Activated CD8-positive, alpha-beta memory T cell treated with anti-CD3 and anti-CD28 coated beads, Interleukin-2, amount 10 ng/mL, durations not matched to agents 7 days and 5 days (primary cell): Measurements from ENCODE around the gene GPR89B. TPM values are rescaled to one million over a fixed set of nuclear protein-coding genes. Genes with fewer than 3 reads are reported as not detected.
"Not testable (repeated sequence)": the region's sequence is repeated elsewhere in the genome, so short reads cannot be mapped to it uniquely, and the experiment has no call there.

Experiments
- ATAC-seq: fragments of 150-1000 bp; cut with Tn5 transposase; one replicate; pipeline ENCODE4 v1.10.0; 2021; ENCODE audit warnings: moderate library complexity
- CTCF ChIA-PET: fragments of 350-600 bp; sonication (Branson Sonifier 250); formaldehyde crosslinking; loops from one replicate; lab custom pipeline; 2021; ENCODE audit warnings: antibody characterized with exemption; lab: Charles Lee
- DNase-seq: peaks from one replicate; pipeline ENCODE4 v3.0.0-alpha.2; 2020
- H3K27ac Mint-ChIP-seq: one replicate; pipeline ENCODE4 v1.8.0; 2021; ENCODE audit warnings: mild to moderate bottlenecking, mixed read lengths
- H3K27me3 Mint-ChIP-seq: one replicate; pipeline ENCODE4 v1.8.0; 2021; ENCODE audit warnings: mixed read lengths
- H3K36me3 Mint-ChIP-seq: one replicate; pipeline ENCODE4 v1.8.0; 2021; ENCODE audit warnings: mild to moderate bottlenecking, mixed read lengths
- H3K4me1 Mint-ChIP-seq: one replicate; pipeline ENCODE4 v1.8.0; 2021; ENCODE audit warnings: mixed read lengths
- H3K4me3 Mint-ChIP-seq: one replicate; pipeline ENCODE4 v1.8.0; 2021; ENCODE audit warnings: mild to moderate bottlenecking, moderate library complexity, mixed read lengths
- H3K9me3 Mint-ChIP-seq: one replicate; pipeline ENCODE4 v1.8.0; 2022; ENCODE audit warnings: low read depth, mixed read lengths
- total RNA-seq, 2 experiments: library from RNA; stranded (reverse); gene quantifications; one replicate each; pipeline ENCODE4 v1.2.3, GENCODE V29; 2021

GPR89B gene
- total RNA-seq, 2 experiments from 2014 or later: 24.1 to 33.8 TPM

DNA sequence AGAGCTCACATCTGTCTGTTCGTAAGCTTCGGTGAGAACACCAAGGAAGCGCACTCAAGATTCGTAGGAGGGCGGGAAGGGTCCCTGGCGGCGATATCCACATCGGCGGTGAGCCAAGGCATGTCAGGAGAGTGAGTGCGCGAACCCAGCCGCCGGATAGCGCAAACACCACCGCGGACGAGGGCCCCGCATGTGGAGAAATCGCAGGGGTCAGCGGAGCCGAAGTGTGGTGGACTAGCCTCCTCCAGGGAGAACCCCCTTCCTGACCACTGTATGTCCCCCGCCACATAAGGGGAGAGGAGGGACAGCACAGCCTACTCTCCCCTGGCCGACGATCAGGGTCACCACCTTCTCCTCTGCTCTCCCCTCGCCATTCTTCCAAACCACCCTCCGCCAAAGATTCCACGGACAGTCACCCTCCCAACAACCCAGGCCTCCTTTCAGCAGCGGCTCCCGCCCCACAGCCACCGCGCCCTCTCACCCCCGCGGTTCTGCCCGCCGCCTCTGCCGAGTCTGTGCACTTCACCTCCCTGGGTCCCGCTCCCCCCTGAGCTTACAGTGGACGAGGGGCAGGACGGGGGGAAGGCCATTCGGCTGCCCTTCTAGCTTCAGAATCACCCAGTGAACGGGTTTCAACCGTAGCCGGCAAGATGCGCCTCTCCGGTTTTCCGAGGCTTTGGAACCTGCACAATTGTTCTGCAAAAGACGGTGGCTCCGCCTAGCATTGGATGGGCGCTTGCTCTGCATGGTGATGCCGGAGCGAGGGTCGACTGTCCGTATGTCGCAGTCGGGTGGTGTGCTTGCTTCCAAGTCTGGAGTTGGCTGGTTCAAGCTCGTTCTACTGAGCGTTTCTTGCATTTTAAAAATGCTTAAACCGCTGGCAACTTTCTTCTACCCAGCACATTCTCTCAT, 86.3 kb downstream of the GPR89B start:
- Mint-ChIP-seq H3K4me3 (peak overlapping the region; percentile 9), H3K27me3 (peaks cover 36% of the 10 kb centered on the region)
- H3K36me3 Mint-ChIP-seq, H3K4me1 Mint-ChIP-seq, DNase-seq, CTCF ChIA-PET, H3K27ac Mint-ChIP-seq, H3K9me3 Mint-ChIP-seq: not testable (repeated sequence)
- peak; percentile 49 for ATAC-seq

DNA sequence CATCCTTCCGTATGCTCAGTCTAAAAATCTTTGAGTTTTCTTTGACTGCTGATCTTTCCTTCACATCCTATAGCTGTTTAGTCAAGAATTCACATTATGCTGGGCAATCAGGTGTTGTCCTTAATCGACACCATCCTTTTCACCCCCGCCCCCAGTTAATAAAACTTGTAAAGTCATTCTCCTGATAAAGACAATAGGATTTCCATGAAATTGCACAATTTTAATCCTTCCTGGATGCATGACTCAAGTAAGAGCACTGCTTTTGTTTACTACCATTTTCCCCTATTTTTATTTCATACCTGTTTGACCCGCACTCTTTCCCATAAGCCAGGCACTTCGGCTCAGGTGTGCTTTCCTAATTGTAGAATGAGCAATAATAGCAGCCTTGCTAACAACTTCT, 96.7 kb downstream of the GPR89B start:
- not testable (repeated sequence) for ATAC-seq, H3K9me3 Mint-ChIP-seq, H3K4me3 Mint-ChIP-seq

DNA sequence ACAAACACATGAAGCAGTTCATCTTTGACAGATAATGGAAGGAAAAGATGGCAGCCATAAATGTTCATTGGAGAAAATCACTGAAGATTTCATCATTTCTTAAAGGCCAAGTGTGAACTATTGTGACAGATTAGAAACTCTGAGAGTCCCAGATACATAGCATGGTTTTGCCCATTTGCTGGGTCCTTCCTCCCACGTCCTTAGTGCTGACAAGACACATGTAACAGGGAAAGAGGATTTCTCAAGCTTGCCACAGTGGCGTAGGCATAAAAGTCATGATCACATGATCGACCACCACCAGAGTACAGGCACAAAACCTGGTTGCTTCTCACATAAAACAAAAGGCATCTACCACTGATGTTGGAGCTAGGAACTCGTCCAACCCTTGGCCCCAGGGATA, 98.8 kb downstream of the GPR89B start:
- H3K27me3 Mint-ChIP-seq, DNase-seq, ATAC-seq, H3K27ac Mint-ChIP-seq, H3K9me3 Mint-ChIP-seq, H3K36me3 Mint-ChIP-seq, H3K4me1 Mint-ChIP-seq, H3K4me3 Mint-ChIP-seq, CTCF ChIA-PET: not testable (repeated sequence)

More for the DNA sequence above, 96.7 kb downstream of the GPR89B start:
- H3K36me3 Mint-ChIP-seq, H3K27me3 Mint-ChIP-seq, DNase-seq, H3K27ac Mint-ChIP-seq, H3K4me1 Mint-ChIP-seq, CTCF ChIA-PET: not testable (repeated sequence)

DNA sequence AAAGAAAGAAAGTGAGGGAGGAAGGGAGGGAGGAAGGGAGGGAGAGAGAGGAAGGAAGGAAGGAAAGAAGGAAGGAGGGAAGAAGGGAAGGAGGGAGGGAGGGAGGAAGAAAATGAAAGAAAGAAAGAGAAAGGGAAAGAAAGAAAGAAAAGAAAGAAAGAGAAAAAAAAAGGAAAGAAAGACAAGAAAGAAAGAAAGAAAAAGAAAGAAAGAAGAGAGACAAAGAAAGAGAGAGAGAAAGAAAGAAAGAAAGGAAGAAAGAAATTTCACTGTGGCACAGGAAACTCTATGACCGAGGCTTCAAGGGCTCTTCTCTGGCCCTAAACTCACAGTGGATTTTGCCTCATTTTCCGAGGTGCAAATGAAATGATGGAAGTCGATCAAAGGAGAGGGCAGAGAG, 104.0 kb downstream of the GPR89B start:
- H3K9me3 Mint-ChIP-seq, H3K4me1 Mint-ChIP-seq, H3K36me3 Mint-ChIP-seq, H3K27ac Mint-ChIP-seq, CTCF ChIA-PET, DNase-seq, ATAC-seq: not testable (repeated sequence)
- Mint-ChIP-seq H3K4me3 (peak overlapping the region; percentile 32), H3K27me3 (peaks cover 12% of the 10 kb centered on the region)

DNA sequence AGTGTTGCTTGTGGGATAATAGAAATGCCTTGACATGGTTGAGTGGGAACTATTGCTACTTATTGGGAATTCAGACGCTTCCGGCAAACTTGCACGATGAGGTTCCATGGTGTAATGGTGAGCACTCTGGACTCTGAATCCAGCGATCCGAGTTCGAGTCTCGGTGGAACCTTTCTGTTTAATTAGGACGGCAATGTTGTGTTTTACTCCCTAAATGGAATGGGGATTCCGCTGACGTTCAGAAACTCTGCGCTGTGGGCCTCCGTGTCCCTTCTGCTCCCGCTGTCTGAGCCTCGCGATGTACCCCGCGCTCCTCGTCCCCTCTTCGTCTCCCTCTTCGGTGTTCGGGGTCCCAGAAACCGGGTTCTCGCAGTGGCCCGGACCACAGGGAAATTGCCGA, 104.5 kb downstream of the GPR89B start:
- H3K9me3 Mint-ChIP-seq, H3K4me1 Mint-ChIP-seq, H3K27ac Mint-ChIP-seq, H3K4me3 Mint-ChIP-seq, CTCF ChIA-PET, H3K36me3 Mint-ChIP-seq, ATAC-seq, DNase-seq: not testable (repeated sequence)
- peaks cover 12% of the 10 kb centered on the region for H3K27me3 Mint-ChIP-seq

DNA sequence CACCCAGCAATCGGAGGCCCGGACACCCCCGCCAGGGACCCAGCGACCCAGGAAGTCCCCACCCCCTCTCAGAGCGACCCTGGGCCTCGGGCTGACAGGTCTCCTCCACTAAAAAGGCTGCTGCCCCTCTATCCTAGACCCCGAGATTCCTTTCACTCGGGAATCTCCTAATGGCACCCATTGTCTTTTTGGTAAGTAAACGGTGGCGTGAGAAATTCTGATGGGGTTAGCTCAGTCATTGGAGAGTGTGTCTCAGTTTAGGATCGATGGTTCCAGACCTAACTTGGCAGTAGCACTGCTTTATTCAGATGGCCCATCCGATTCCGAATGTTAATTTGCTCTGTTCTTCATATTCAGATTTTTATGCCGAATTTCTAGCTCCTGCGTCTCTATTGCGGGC, 104.9 kb downstream of the GPR89B start:
- H3K9me3 Mint-ChIP-seq, H3K4me3 Mint-ChIP-seq, H3K27ac Mint-ChIP-seq, ATAC-seq, CTCF ChIA-PET, H3K4me1 Mint-ChIP-seq, H3K36me3 Mint-ChIP-seq, DNase-seq: not testable (repeated sequence)
- peaks cover 12% of the 10 kb centered on the region for H3K27me3 Mint-ChIP-seq

DNA sequence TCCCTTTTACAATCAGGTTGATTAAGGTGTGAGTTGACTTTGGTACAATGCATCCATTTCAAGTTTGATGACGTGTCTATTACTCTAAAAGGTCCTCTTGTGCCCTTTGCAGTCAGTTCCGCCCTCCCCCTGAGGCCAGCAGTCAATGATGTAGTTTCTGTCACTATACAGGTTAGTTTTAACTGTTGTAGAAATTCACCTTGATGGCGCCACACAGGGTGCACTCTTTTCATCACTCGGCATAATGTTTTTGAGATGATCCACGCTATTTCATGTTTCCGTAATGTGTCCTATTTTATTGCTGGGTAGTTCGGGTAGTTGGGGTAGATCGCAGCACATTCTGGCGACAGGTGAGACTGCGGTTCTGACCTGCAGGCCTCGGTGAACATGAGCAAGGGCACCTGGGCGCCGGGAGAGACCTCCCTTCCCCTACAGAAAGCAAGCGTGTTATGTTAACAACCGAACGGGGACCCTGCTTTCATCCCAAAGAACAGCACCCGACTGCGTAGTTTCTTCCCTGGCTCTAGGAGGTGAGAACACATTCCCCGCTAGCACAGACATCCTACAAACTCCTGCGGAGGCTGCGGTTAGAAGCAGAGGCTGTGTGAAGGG, 109.7 kb downstream of the GPR89B start:
- H3K27me3 Mint-ChIP-seq, CTCF ChIA-PET, H3K36me3 Mint-ChIP-seq, H3K4me1 Mint-ChIP-seq, H3K9me3 Mint-ChIP-seq, DNase-seq: not testable (repeated sequence)
- peak overlapping the region; percentile 93 for H3K27ac Mint-ChIP-seq
- peak overlapping the region; percentile 75 for H3K4me3 Mint-ChIP-seq
- peak; percentile 16 for ATAC-seq

DNA sequence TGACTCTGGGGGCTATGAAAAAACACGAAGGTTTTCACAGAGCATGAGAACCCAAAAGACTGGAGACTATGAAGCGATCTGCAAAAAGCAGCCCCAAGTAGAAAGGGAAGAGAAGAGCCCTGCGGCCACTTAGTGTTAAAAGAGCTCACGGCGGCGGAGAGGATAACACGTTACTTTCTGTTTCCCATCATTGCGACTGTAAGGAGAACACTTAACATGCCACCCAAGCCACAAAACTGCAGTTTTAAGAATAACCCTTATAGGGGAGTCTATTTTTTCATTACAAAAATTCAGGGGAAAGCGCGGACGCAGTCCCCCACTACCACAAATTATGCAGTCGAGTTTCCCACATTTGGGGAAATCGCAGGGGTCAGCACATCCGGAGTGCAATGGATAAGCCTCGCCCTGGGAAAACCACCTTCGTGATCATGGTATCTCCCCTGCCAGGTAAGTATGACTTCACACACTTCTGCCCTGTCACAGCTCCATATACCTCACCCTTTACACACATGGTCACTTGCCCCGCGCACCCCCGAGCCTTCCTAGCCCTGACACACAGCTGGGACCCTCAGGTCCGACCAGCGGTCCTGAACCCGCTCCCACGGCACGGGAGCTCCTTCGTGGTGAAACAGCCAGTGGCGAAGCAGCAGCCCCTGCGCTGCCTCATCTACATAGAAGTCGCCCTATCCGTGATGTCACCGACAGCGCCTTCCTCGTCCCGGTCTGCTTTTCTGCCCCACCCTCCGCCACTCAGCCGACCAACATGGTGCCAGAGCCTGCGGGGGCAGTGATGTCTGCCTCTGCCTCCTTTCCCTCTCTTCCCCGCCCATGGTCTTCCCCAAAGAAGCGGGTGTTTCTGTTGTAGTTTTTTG, 110.5 kb downstream of the GPR89B start:
- H3K36me3 Mint-ChIP-seq, CTCF ChIA-PET: not testable (repeated sequence)
- peak; percentile 85 for ATAC-seq

More for the DNA sequence above, 110.5 kb downstream of the GPR89B start:
- not testable (repeated sequence) for H3K27me3 Mint-ChIP-seq, H3K9me3 Mint-ChIP-seq, H3K4me1 Mint-ChIP-seq
- peak; percentile 90 for DNase-seq
- H3K27ac Mint-ChIP-seq: peak overlapping the region; percentile 93
- H3K4me3 Mint-ChIP-seq: peak overlapping the region; percentile 75

Other genes with a start within 250 kb of the GPR89B start
- not detected for gene GJA5, start 167.8 kb upstream of the GPR89B start, total RNA-seq
- not detected for gene GJA8, start 25.6 kb upstream of the GPR89B start, total RNA-seq
- gene NBPF11, start 223.9 kb downstream of the GPR89B start, total RNA-seq: 1 to 10 TPM; 7.4 to 9.6 TPM